ENCODE results near the gene MAPK13.

The MAPK13 gene

GRCh38 chr6:36138667-36139066 is 8.4 kb downstream of the MAPK13 start:
- no peak for DNase-seq
- TF ChIP-seq GATA1 (IDR thresholded peaks at IDR 0.05; ENCODE audit: low read depth, low read length), result no peak

- peak; percentile 48 for DNase-seq
- TF ChIP-seq POLR2A (IDR thresholded peaks at IDR 0.05; ENCODE audit: low read length) (no peak), GATA1 (IDR thresholded peaks at IDR 0.05; ENCODE audit: low read depth, low read length) (no peak)
Observed at GRCh38 chr6:36139431-36139830, 9.1 kb downstream of the MAPK13 start.

GRCh38 chr6:36139991-36140710 is 9.8 kb downstream of the MAPK13 start:
- TF ChIP-seq GATA1 (IDR thresholded peaks at IDR 0.05; ENCODE audit: low read depth, low read length), result no peak
- TF ChIP-seq POLR2A (IDR thresholded peaks at IDR 0.05; ENCODE audit: low read length), result no peak
- peak; percentile 23 to 46 for DNase-seq

GRCh38 chr6:36141091-36141490 is 10.8 kb downstream of the MAPK13 start:
- no peak for DNase-seq
- TF ChIP-seq POLR2A (IDR thresholded peaks at IDR 0.05; ENCODE audit: low read length), result no peak
- no peak for TF ChIP-seq GATA1 (IDR thresholded peaks at IDR 0.05; ENCODE audit: low read depth, low read length)

- TF ChIP-seq GATA1 (IDR thresholded peaks at IDR 0.05; ENCODE audit: low read depth, low read length), result no peak
- no peak for TF ChIP-seq POLR2A (IDR thresholded peaks at IDR 0.05; ENCODE audit: low read length)
- DNase-seq, result no peak
Observed at GRCh38 chr6:36141961-36142360, 11.6 kb downstream of the MAPK13 start.

- DNase-seq, result no peak
- TF ChIP-seq GATA1 (IDR thresholded peaks at IDR 0.05; ENCODE audit: low read depth, low read length) (no peak), POLR2A (IDR thresholded peaks at IDR 0.05; ENCODE audit: low read length) (no peak)
Observed at GRCh38 chr6:36142971-36143838, 12.9 kb downstream of the MAPK13 start.

- DNase-seq, result no peak
- TF ChIP-seq GATA1 (IDR thresholded peaks at IDR 0.05; ENCODE audit: low read depth, low read length) (no peak), POLR2A (IDR thresholded peaks at IDR 0.05; ENCODE audit: low read length) (no peak)
Observed at GRCh38 chr6:36145495-36145894, 15.2 kb downstream of the MAPK13 start.

- TF ChIP-seq POLR2A (IDR thresholded peaks at IDR 0.05; ENCODE audit: low read length) (no peak), GATA1 (IDR thresholded peaks at IDR 0.05; ENCODE audit: low read depth, low read length) (no peak)
- DNase-seq, result no peak
Observed at GRCh38 chr6:36147294-36147693, 17.0 kb downstream of the MAPK13 start.

GRCh38 chr6:36149476-36149875 is 19.2 kb downstream of the MAPK13 start:
- DNase-seq, result no peak
- no peak for TF ChIP-seq GATA1 (IDR thresholded peaks at IDR 0.05; ENCODE audit: low read depth, low read length)

- no peak for TF ChIP-seq POLR2A (IDR thresholded peaks at IDR 0.05; ENCODE audit: low read length)
- no peak for TF ChIP-seq GATA1 (IDR thresholded peaks at IDR 0.05; ENCODE audit: low read depth, low read length)
- DNase-seq, result no peak
Observed at GRCh38 chr6:36150283-36150682, 20.0 kb downstream of the MAPK13 start.

- TF ChIP-seq GATA1 (IDR thresholded peaks at IDR 0.05; ENCODE audit: low read depth, low read length), result no peak
- TF ChIP-seq POLR2A (IDR thresholded peaks at IDR 0.05; ENCODE audit: low read length), result no peak
- no peak for DNase-seq
Observed at GRCh38 chr6:36154286-36154685, 24.0 kb downstream of the MAPK13 start.

GRCh38 chr6:36155662-36156061 is 25.3 kb downstream of the MAPK13 start:
- no peak for TF ChIP-seq POLR2A (IDR thresholded peaks at IDR 0.05; ENCODE audit: low read length)
- no peak for TF ChIP-seq GATA1 (IDR thresholded peaks at IDR 0.05; ENCODE audit: low read depth, low read length)
- no peak for DNase-seq

- DNase-seq, result no peak
- TF ChIP-seq POLR2A (IDR thresholded peaks at IDR 0.05; ENCODE audit: low read length), result no peak
- TF ChIP-seq GATA1 (IDR thresholded peaks at IDR 0.05; ENCODE audit: low read depth, low read length), result no peak
Observed at GRCh38 chr6:36160147-36160760, 29.9 kb downstream of the MAPK13 start.
